Measurements from ENCODE around the gene CA10. TPM values are rescaled to one million over a fixed set of nuclear protein-coding genes. Genes with fewer than 3 reads are reported as not detected.

The CA10 gene
- total RNA-seq, 1 donor from 2014 or later = 10.4 TPM

DNA sequence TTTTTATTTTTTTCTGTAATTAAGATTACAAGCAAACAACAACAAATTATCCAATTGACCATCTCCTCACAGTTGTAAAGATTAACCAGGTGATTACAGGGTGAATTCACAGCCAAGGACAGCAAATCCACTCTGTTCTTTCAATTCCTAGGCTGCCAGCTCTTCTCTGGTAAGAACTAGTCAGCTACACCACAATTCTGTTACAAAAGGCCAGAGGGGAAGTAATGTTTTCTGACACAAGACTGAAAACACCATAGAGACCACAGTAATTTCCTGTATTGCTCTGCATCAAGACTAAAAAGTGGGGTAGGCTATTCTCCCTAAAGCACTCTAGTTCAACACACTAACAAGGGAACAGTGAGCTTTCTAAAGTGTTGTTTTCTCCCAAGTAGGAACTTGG is 10.6 kb downstream of the CA10 start:
- Histone ChIP-seq H3K27me3 (ENCODE audit: control insufficient read depth in 3 of 3, insufficient read depth in 3 of 3, low read length in 3 of 3) (no peaks in the 10 kb centered on the region), H3K27ac (ENCODE audit: low read depth, low read length) (no peak overlapping the region), H3K9me3 (ENCODE audit: control insufficient read depth in 3 of 3, low read length in 3 of 3) (no peaks in the 10 kb centered on the region), H3K4me3 (ENCODE audit: low read length in 3 of 3) (no peak overlapping the region), H3K4me1 (ENCODE audit: control insufficient read depth in 3 of 3, insufficient read depth in 3 of 3, low read length in 3 of 3) (peaks cover 0 to 3% (median 0%) of the 10 kb centered on the region in 3 donors), H3K36me3 (ENCODE audit: control insufficient read depth in 3 of 3, insufficient read depth in 3 of 3, low read length in 3 of 3) (no peaks in the 10 kb centered on the region), H3K9ac (ENCODE audit: low read depth in 1 of 3, low read length in 3 of 3) (no peak overlapping the region)

GRCh38 chr17:52147431-52147830 is 11.1 kb downstream of the CA10 start:
- peaks cover 0 to 3% (median 0%) of the 10 kb centered on the region in 3 donors for H3K4me1 ChIP-seq (ENCODE audit: control insufficient read depth in 3 of 3, insufficient read depth in 3 of 3, low read length in 3 of 3)
- no peak overlapping the region for H3K27ac ChIP-seq (ENCODE audit: low read depth, low read length)
- no peaks in the 10 kb centered on the region for H3K36me3 ChIP-seq (ENCODE audit: control insufficient read depth in 3 of 3, insufficient read depth in 3 of 3, low read length in 3 of 3)
- H3K9ac ChIP-seq (ENCODE audit: low read depth in 1 of 3, low read length in 3 of 3) = no peak overlapping the region
- no peak overlapping the region for H3K4me3 ChIP-seq (ENCODE audit: low read length in 3 of 3)
- no peaks in the 10 kb centered on the region for H3K27me3 ChIP-seq (ENCODE audit: control insufficient read depth in 3 of 3, insufficient read depth in 3 of 3, low read length in 3 of 3)
- H3K9me3 ChIP-seq (ENCODE audit: control insufficient read depth in 3 of 3, low read length in 3 of 3) = no peaks in the 10 kb centered on the region

GRCh38 chr17:52145476-52145875 is 13.0 kb downstream of the CA10 start:
- no peaks in the 10 kb centered on the region for H3K36me3 ChIP-seq (ENCODE audit: control insufficient read depth in 3 of 3, insufficient read depth in 3 of 3, low read length in 3 of 3)
- H3K9ac ChIP-seq (ENCODE audit: low read depth in 1 of 3, low read length in 3 of 3) = no peak overlapping the region
- H3K4me3 ChIP-seq (ENCODE audit: low read length in 3 of 3) = no peak overlapping the region
- H3K27ac ChIP-seq (ENCODE audit: low read depth, low read length) = no peak overlapping the region
- no peaks in the 10 kb centered on the region for H3K27me3 ChIP-seq (ENCODE audit: control insufficient read depth in 3 of 3, insufficient read depth in 3 of 3, low read length in 3 of 3)
- peaks cover 0 to 3% (median 0%) of the 10 kb centered on the region in 3 donors for H3K4me1 ChIP-seq (ENCODE audit: control insufficient read depth in 3 of 3, insufficient read depth in 3 of 3, low read length in 3 of 3)
- H3K9me3 ChIP-seq (ENCODE audit: control insufficient read depth in 3 of 3, low read length in 3 of 3) = no peaks in the 10 kb centered on the region

DNA sequence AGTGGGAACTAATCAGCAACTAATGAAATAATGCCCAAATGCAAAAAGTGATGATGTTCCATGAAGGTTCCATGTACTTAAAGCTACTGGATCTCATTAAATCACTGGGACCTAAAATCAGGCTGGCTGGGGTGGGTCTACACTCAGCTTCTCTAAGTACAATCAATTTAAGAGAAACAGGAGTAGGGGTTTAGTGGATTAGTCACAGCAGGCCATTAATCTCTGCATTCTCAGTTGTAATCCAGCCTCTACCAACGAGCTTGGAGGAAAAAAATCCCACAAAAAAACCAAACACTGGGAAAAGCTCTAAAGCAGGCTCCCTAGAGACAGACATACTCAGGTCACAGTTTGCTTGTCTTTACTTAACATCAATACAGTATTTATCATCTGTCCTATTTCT is 15.0 kb downstream of the CA10 start:
- no peak overlapping the region for H3K9ac ChIP-seq (ENCODE audit: low read depth in 1 of 3, low read length in 3 of 3)
- no peaks in the 10 kb centered on the region for H3K4me1 ChIP-seq (ENCODE audit: control insufficient read depth in 3 of 3, insufficient read depth in 3 of 3, low read length in 3 of 3)
- H3K27ac ChIP-seq (ENCODE audit: low read depth, low read length) = no peak overlapping the region
- H3K27me3 ChIP-seq (ENCODE audit: control insufficient read depth in 3 of 3, insufficient read depth in 3 of 3, low read length in 3 of 3) = no peaks in the 10 kb centered on the region
- no peaks in the 10 kb centered on the region for H3K9me3 ChIP-seq (ENCODE audit: control insufficient read depth in 3 of 3, low read length in 3 of 3)
- H3K36me3 ChIP-seq (ENCODE audit: control insufficient read depth in 3 of 3, insufficient read depth in 3 of 3, low read length in 3 of 3) = no peaks in the 10 kb centered on the region
- H3K4me3 ChIP-seq (ENCODE audit: low read length in 3 of 3) = no peak overlapping the region

DNA sequence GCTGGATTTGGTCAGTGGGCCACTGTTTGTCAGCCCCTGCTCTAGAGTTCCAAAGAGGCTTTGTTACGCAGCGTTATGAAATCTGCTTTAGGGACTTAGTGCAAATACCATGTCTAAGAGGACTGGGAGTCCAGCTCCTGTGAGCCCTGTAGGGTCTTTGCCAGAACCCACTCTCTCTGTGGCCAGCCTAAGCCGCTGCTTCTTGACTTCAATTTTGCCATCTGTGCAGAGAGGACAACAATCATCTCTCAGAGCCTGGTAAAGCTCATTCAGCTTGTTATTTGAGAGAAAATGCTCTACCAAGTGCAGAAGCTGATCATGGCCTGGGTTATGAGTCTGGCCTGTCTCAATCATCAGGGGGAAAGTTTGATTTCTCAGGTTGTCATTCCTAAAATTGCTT is 17.9 kb downstream of the CA10 start:
- Histone ChIP-seq H3K27ac (ENCODE audit: low read depth, low read length) (no peak overlapping the region), H3K4me3 (ENCODE audit: low read length in 3 of 3) (no peak overlapping the region), H3K27me3 (ENCODE audit: control insufficient read depth in 3 of 3, insufficient read depth in 3 of 3, low read length in 3 of 3) (no peaks in the 10 kb centered on the region), H3K4me1 (ENCODE audit: control insufficient read depth in 3 of 3, insufficient read depth in 3 of 3, low read length in 3 of 3) (no peaks in the 10 kb centered on the region), H3K9me3 (ENCODE audit: control insufficient read depth in 3 of 3, low read length in 3 of 3) (no peaks in the 10 kb centered on the region), H3K9ac (ENCODE audit: low read depth in 1 of 3, low read length in 3 of 3) (no peak overlapping the region), H3K36me3 (ENCODE audit: control insufficient read depth in 3 of 3, insufficient read depth in 3 of 3, low read length in 3 of 3) (no peaks in the 10 kb centered on the region)

DNA sequence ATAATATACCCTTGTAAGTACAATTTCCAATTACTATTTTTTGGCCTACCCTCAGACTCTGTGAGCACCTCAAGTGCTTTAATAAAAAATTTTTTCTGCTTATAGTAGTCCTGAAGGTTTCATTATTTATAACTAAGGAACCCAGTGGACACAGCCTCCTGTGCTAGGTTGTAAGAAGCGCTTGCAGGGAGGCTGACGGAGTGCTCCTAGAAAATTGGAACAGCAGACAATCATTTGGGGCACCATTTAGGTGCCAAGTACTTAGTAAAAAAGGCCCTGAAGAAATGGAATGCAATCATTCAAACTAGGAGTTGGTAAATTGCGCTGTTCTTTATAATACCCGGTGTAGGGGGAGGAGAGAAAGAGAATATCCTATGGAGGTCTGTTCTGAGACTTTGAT is 19.8 kb downstream of the CA10 start:
- Histone ChIP-seq H3K36me3 (ENCODE audit: control insufficient read depth in 3 of 3, insufficient read depth in 3 of 3, low read length in 3 of 3) (no peaks in the 10 kb centered on the region), H3K27me3 (ENCODE audit: control insufficient read depth in 3 of 3, insufficient read depth in 3 of 3, low read length in 3 of 3) (no peaks in the 10 kb centered on the region), H3K4me1 (ENCODE audit: control insufficient read depth in 3 of 3, insufficient read depth in 3 of 3, low read length in 3 of 3) (no peaks in the 10 kb centered on the region), H3K9me3 (ENCODE audit: control insufficient read depth in 3 of 3, low read length in 3 of 3) (no peaks in the 10 kb centered on the region), H3K4me3 (ENCODE audit: low read length in 3 of 3) (no peak overlapping the region), H3K27ac (ENCODE audit: low read depth, low read length) (no peak overlapping the region), H3K9ac (ENCODE audit: low read depth in 1 of 3, low read length in 3 of 3) (no peak overlapping the region)

DNA sequence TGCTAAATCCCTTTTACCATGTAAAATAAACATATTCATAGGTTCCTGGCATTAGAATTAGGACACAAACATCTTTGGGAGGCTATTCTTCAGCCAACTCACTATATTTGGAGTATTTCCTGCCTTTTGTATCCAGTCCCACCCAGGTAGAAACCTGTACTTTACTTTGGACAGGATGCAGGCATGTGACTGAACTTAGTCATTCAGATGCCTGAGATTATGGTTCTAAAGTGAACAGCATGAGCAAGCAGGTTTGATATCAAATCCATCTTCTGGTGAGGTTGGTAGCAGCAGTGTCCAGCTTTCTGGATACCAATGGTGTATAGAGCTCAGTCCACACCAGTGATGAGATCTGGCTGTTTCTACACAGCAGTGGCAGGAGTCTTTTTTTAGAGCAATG is 20.2 kb downstream of the CA10 start:
- H3K27ac ChIP-seq (ENCODE audit: low read depth, low read length) = no peak overlapping the region
- no peak overlapping the region for H3K4me3 ChIP-seq (ENCODE audit: low read length in 3 of 3)
- no peaks in the 10 kb centered on the region for H3K4me1 ChIP-seq (ENCODE audit: control insufficient read depth in 3 of 3, insufficient read depth in 3 of 3, low read length in 3 of 3)
- H3K9me3 ChIP-seq (ENCODE audit: control insufficient read depth in 3 of 3, low read length in 3 of 3) = no peaks in the 10 kb centered on the region
- no peak overlapping the region for H3K9ac ChIP-seq (ENCODE audit: low read depth in 1 of 3, low read length in 3 of 3)
- no peaks in the 10 kb centered on the region for H3K27me3 ChIP-seq (ENCODE audit: control insufficient read depth in 3 of 3, insufficient read depth in 3 of 3, low read length in 3 of 3)
- H3K36me3 ChIP-seq (ENCODE audit: control insufficient read depth in 3 of 3, insufficient read depth in 3 of 3, low read length in 3 of 3) = no peaks in the 10 kb centered on the region

DNA sequence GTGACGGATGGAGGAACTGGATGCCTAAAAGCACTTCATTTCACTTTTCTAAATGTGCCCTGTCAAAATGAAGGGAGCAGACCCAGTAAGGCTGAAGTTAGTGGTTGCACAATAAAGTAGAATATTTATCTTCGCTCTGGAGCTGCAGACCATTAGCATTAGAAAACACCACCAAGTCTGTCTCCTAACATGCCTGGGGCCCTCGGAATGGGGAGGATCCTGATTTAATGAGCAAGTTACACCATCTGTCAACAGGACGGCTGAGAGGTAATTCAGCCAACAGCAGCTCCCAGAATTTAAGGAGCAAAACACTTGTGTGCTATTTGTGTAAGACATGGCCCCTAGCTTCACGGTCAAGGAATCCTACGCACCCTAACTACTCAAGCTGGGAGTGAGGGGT is 22.3 kb downstream of the CA10 start:
- H3K9ac ChIP-seq (ENCODE audit: low read depth in 1 of 3, low read length in 3 of 3) = no peak overlapping the region
- no peaks in the 10 kb centered on the region for H3K27me3 ChIP-seq (ENCODE audit: control insufficient read depth in 3 of 3, insufficient read depth in 3 of 3, low read length in 3 of 3)
- no peaks in the 10 kb centered on the region for H3K9me3 ChIP-seq (ENCODE audit: control insufficient read depth in 3 of 3, low read length in 3 of 3)
- no peak overlapping the region for H3K4me3 ChIP-seq (ENCODE audit: low read length in 3 of 3)
- no peaks in the 10 kb centered on the region for H3K36me3 ChIP-seq (ENCODE audit: control insufficient read depth in 3 of 3, insufficient read depth in 3 of 3, low read length in 3 of 3)
- no peaks in the 10 kb centered on the region for H3K4me1 ChIP-seq (ENCODE audit: control insufficient read depth in 3 of 3, insufficient read depth in 3 of 3, low read length in 3 of 3)
- H3K27ac ChIP-seq (ENCODE audit: low read depth, low read length) = no peak overlapping the region

- H3K9me3 ChIP-seq (ENCODE audit: control insufficient read depth in 3 of 3, low read length in 3 of 3) = no peaks in the 10 kb centered on the region
- H3K27me3 ChIP-seq (ENCODE audit: control insufficient read depth in 3 of 3, insufficient read depth in 3 of 3, low read length in 3 of 3) = no peaks in the 10 kb centered on the region
- H3K36me3 ChIP-seq (ENCODE audit: control insufficient read depth in 3 of 3, insufficient read depth in 3 of 3, low read length in 3 of 3) = no peaks in the 10 kb centered on the region
- no peaks in the 10 kb centered on the region for H3K4me1 ChIP-seq (ENCODE audit: control insufficient read depth in 3 of 3, insufficient read depth in 3 of 3, low read length in 3 of 3)
- H3K4me3 ChIP-seq (ENCODE audit: low read length in 3 of 3) = no peak overlapping the region
- no peak overlapping the region for H3K9ac ChIP-seq (ENCODE audit: low read depth in 1 of 3, low read length in 3 of 3)
- H3K27ac ChIP-seq (ENCODE audit: low read depth, low read length) = no peak overlapping the region
Measured at GRCh38 chr17:52134641-52135040, 23.9 kb downstream of the CA10 start.

- no peak overlapping the region for H3K4me3 ChIP-seq (ENCODE audit: low read length in 3 of 3)
Measured at GRCh38 chr17:52128721-52129120, 29.8 kb downstream of the CA10 start.

DNA sequence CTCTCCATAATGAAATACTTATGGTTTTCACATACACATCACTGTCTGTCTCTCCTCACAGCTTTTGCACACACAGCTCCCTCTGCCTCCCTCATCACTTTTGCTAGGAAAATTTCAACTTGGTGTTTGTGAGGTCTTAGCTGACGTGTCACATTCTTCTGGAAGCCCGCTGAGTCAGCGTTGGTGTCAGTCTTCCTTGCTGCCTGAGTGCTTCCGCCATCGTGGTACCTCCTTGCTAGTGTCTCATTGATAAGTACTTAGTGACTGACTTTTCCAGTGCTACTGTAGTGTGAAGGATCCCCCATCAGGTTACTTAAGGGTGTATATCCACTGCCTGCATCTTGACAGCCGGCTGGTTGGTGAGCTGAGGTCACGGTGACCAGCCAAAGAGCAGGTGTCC is 33.5 kb downstream of the CA10 start:
- peaks cover 0 to 2% (median 0%) of the 10 kb centered on the region in 3 donors for H3K27me3 ChIP-seq (ENCODE audit: control insufficient read depth in 3 of 3, insufficient read depth in 3 of 3, low read length in 3 of 3)
- H3K27ac ChIP-seq (ENCODE audit: low read depth, low read length) = no peak overlapping the region
- no peak overlapping the region for H3K9ac ChIP-seq (ENCODE audit: low read depth in 1 of 3, low read length in 3 of 3)
- H3K4me1 ChIP-seq (ENCODE audit: control insufficient read depth in 3 of 3, insufficient read depth in 3 of 3, low read length in 3 of 3) = no peaks in the 10 kb centered on the region
- H3K36me3 ChIP-seq (ENCODE audit: control insufficient read depth in 3 of 3, insufficient read depth in 3 of 3, low read length in 3 of 3) = no peaks in the 10 kb centered on the region
- no peak overlapping the region for H3K4me3 ChIP-seq (ENCODE audit: low read length in 3 of 3)
- peaks cover 0 to 5% (median 0%) of the 10 kb centered on the region in 3 donors for H3K9me3 ChIP-seq (ENCODE audit: control insufficient read depth in 3 of 3, low read length in 3 of 3)

More at GRCh38 chr17:52128721-52129120, 29.8 kb downstream of the CA10 start:
- no peaks in the 10 kb centered on the region for H3K4me1 ChIP-seq (ENCODE audit: control insufficient read depth in 3 of 3, insufficient read depth in 3 of 3, low read length in 3 of 3)
- no peak overlapping the region for H3K9ac ChIP-seq (ENCODE audit: low read depth in 1 of 3, low read length in 3 of 3)
- no peaks in the 10 kb centered on the region for H3K9me3 ChIP-seq (ENCODE audit: control insufficient read depth in 3 of 3, low read length in 3 of 3)
- no peaks in the 10 kb centered on the region for H3K27me3 ChIP-seq (ENCODE audit: control insufficient read depth in 3 of 3, insufficient read depth in 3 of 3, low read length in 3 of 3)
- H3K36me3 ChIP-seq (ENCODE audit: control insufficient read depth in 3 of 3, insufficient read depth in 3 of 3, low read length in 3 of 3) = no peaks in the 10 kb centered on the region
- H3K27ac ChIP-seq (ENCODE audit: low read depth, low read length) = no peak overlapping the region
